NOMO-1 (cell line): ENCODE data around the gene B4GAT1.

Experiments
- DNase-seq, 2 experiments: peaks; one replicate each; lab custom pipeline; 2025; ENCODE audit not compliant: unreplicated experiment in 2 of 2; lab: John Stamatoyannopoulos, UW

B4GAT1 gene

GRCh38 chr11:66338276-66339161 lies 8.9 kb downstream of the B4GAT1 start:
- no peak for DNase-seq

- no peak for DNase-seq
These were observed 10.1 kb downstream of the B4GAT1 start for GRCh38 chr11:66337103-66337899.

DNA sequence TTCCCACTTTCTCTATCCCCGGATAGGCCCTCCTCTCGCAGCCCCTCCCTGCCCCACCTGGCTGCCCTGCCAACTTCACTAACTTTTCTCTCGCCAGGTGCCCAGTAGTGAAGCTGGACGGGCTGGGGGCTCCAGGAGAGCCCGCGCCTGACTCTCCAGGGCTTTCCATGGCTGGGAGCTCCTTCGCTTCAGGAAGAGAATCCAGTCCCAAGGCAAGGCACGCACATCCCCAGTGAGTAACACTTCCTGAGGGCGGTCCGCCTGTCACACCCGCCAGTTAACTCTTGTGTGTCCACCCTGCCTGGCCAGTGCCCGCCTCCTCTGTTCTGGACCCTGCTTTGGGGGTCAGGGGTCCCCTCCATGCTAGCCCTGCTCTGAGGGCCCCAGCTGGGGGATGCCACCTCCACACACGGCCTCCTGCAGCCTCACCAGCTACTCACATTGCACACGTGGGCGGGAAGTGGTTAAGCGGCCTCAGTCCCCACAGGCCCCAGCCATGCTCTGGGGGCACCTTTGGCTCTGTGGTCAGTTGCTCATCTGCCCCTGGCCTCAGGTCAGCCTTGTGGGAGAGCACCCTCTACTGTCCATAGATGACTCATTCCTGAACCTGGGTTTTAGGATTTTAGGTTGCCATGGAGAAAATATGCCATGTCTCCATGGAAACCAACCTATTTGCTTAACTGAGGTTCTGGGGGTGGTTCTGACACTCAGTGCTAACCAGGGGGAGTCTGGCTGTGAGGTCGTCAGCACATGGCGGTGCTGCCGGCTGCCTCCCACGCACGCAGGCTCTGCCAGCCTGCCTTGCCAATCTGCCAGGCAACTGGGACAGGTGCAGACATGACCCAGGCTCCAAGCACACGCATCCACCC lies 11.0 kb downstream of the B4GAT1 start, which contains the start of gene RIN1:
Gene RIN1 (minus strand): TSS at position 201 of the 869 bp plus-strand sequence. CDS start 32 bp downstream, at position 169.
- DNase-seq: peak; percentile 68 to 77

GRCh38 chr11:66335531-66336233 lies 11.7 kb downstream of the B4GAT1 start:
- peak; percentile 20 to 25 for DNase-seq

DNA sequence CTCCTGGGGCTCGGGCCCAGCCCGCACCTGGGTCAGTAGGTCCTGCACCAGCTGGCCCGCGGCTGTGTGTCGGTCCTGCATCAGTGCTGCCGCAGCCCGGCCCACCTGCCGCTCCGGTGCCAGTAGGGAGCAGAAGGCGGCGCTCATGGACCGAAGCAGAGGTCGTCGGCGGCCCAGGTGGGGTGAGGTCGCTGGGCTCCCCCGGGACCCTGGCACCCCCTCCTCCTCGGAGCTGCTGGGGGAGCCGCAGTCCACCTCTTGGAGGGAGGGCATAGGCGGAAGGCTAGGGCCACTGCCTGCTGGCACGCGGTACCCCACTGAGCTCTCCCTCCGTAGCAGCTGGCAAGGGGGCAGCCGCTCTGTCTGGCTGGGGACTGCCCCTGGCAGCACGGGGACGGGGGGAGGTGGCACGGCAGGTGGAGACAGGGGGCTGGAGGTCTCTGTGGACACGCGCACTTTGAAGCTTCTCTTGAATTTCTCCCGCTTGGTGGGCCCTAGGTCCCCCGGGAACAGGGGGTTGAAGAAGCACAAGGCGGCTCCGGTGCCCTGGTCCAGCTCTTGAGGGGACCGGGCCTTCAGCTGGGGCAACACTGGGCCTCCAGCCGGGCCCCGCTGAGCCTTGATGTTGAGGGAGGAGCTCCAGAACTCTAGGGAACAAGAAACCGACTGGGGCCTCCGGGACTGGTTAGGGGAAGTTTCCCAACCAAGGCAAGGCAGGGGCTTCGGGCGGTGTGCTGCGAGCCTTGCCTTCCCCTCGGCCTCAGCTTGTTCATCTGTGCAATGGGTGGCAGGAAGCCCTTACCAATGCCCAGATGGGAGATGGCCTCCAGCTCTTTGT lies 12.6 kb downstream of the B4GAT1 start:
- DNase-seq: peak; percentile 76 to 79

DNA sequence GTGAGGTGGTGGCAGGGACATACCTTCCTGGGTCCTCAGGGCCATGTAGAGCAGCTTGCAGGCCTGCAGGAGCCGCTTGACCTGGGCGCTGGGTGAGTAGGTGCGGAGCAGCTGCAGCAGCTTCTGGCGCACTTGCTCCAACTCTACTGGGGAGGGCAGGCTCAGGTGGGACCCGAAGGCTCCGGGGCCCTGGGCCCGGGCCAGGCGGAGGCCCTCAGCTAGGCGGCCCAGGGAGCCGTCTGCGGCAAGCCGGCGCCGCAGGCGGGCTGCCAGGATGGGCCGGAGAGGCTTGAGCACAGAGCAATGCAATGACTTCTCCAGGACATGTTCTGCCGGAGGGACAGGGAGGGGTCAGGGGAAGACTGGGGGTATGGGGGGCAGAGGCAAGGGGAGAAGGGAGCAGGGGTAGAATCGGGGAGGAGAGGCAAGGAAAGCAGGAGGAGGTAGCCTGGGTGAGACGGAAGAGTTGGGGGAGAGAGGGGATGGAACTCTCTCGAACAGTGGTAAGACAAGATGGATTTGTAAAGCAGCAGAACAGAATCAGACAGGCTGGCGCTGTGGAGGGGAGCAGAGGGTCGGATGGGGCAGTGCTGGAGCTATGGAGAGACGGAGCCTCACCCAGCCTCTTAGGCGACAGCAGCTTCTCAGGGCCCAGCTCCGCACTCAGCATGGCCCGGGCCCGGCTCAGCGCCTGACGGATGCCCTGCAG lies 13.4 kb downstream of the B4GAT1 start:
- no peak for DNase-seq

- DNase-seq: no peak
These were observed 14.1 kb downstream of the B4GAT1 start for GRCh38 chr11:66333220-66333877.

- no peak for DNase-seq
These were observed 14.8 kb downstream of the B4GAT1 start for GRCh38 chr11:66332371-66333219.

GRCh38 chr11:66331542-66332370 lies 15.7 kb downstream of the B4GAT1 start:
- no peak for DNase-seq

DNA sequence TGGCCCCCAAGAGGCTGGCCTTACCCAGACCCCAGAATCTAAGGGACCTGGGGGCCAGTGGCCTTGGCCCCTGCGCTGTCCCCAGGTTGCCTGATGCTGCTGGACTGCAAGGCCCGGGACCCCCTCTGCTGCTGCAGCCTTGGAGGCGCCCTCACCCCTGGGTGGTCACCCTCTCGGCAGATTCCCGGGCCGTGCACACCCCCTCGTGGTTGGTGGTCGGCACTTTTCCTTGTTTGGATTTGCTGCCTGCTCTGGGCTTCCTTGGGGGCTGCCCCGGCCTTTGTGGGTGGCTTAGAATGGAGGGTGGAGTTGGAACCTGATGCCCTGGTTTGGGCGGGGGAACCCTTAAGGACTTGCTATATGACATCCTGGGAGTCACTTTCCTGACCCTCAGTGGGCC lies 16.5 kb downstream of the B4GAT1 start:
- no peak for DNase-seq

GRCh38 chr11:66329165-66329673 lies 18.2 kb downstream of the B4GAT1 start:
- DNase-seq: no peak

DNA sequence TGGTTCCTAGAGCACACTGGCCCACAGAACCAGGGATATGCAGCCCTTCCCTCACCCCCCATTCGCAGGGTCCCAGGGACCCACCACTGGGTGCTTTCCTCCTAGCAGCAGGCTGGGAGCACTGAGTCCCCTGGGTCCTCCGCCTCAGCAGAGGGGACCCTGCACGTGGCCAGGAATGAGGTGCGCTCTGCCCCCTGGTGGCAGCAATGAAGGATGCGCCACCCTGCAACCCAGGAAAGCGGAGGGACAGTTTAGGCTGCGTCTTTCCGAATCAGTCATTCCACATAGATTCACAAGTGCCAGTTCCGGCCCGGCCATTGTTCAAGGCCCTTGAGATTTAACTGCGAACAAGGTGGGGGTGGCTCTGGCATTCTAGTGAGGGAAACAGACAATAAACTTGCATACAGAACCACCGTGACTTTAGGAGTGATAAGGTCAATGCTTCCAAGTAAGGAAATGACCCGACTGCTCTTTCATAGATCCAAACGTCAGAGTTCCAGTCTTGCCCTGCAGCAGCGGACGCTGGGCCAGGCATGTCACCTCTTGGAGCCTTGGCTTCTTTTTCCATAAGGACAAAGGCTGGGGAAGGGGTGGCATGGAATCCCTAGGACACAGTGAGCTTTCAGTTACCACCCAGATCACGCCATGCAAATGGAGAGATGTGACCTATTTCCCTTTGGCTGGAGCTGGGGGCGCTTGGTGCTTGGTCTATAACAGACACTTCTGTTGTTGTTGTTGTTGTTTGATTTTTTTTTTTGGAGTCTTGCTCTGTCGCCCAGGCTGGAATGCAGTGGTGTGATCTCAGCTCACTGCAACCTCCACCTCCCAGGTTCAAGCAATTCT lies 18.9 kb downstream of the B4GAT1 start:
- peak; percentile 59 to 64 for DNase-seq

- no peak for DNase-seq
These were observed 19.5 kb downstream of the B4GAT1 start for GRCh38 chr11:66328031-66328301.

DNA sequence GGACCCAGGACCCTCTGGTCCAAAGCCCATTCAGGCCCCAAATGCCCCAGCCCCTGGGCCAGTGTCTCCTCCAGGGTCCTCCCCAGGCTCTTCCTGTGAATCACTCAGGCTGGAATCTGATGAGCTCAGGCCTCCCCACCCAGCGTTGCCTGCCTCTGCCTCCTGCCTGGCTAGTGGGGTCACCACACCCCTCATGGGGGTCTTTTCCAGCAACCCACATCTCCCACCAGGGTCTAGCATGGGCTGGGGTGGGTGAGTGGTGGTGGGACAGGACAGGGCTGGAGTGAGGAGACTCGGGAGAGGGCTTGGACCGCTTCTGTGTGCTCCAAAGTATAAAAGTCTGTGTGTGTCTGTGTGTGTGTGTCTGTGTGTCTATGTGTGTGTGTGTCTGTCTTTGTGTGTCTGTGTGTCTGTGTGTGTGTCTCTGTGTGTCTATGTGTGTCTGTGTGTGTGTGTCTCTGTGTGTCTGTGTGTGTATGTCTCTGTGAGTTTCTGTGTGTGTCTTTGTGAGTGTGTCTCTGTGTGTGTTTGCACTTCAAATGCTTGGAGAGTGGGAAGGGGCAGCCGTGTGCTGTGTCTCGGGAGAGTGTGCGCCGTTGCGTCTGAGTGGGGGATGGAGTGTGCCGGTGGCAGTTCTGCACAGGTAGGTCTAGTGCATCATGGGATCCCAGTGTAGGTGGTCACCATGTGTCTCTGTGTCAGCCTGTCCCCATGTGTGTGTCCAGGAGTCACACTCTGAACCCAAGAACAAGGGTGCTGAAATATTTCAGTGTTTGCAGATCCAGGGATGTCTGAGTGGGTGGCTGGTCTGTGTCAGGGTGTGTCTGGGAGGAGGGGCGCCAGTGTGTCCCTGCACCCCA lies 20.0 kb downstream of the B4GAT1 start:
- DNase-seq: no peak
